Keratinocyte (primary cell): ENCODE data around the gene NAA10. TPM values are rescaled to one million over a fixed set of nuclear protein-coding genes. Genes with fewer than 3 reads are reported as not detected.

Source experiments
- DNase-seq: peaks from one replicate; pipeline ENCODE4 v3.0.0-alpha.2; 2011; ENCODE audit warnings: low read depth, missing footprints, low spot score
- FAIRE-seq: peaks from 2 replicates; lab custom pipeline; 2011; peaks lifted over from hg19 to GRCh38; lab: Jason Lieb, UNC
- H2AFZ ChIP-seq: 2 replicates; pipeline ENCODE4 v1.6.0; 2012; ENCODE audit warnings: low read length, control low read depth, inconsistent platforms; ENCODE audit not compliant: control insufficient read depth
- H3K27ac ChIP-seq: 2 replicates; pipeline ENCODE4 v1.5.1; 2011; ENCODE audit warnings: low read length; ENCODE audit not compliant: control insufficient read depth, insufficient read depth
- H3K27me3 ChIP-seq: 3 replicates; pipeline ENCODE4 v1.6.0; 2011; ENCODE audit warnings: low read length; ENCODE audit not compliant: control insufficient read depth, insufficient read depth; ENCODE audit errors: extremely low read depth
- H3K36me3 ChIP-seq, 2 experiments: 2 replicates in 1 of 2; 3 replicates in 1 of 2; pipeline ENCODE4 v1.5.1; 2011; ENCODE audit warnings: low read length in 2 of 2, mild to moderate bottlenecking in 1 of 2; ENCODE audit not compliant: control insufficient read depth in 2 of 2, insufficient read depth in 2 of 2; ENCODE audit errors: extremely low read depth in 1 of 2
- H3K4me1 ChIP-seq: 3 replicates; pipeline ENCODE4 v1.5.1; 2011; ENCODE audit warnings: low read length; ENCODE audit not compliant: control insufficient read depth, insufficient read depth; ENCODE audit errors: extremely low read depth
- H3K4me2 ChIP-seq: 3 replicates; pipeline ENCODE4 v1.6.0; 2011; ENCODE audit warnings: low read depth, low read length; ENCODE audit not compliant: control insufficient read depth, insufficient read depth; ENCODE audit errors: extremely low read depth
- H3K4me3 ChIP-seq, 3 experiments: fragments of 200-600 bp in 1 of 3; sonication (generic) in 1 of 3; 2 replicates in 2 of 3; 3 replicates in 1 of 3; pipeline ENCODE4 v1.5.1; 2011 to 2016; ENCODE audit warnings: low read length in 3 of 3, mild to moderate bottlenecking in 3 of 3, control low read depth in 2 of 3, inconsistent platforms in 1 of 3, low read depth in 1 of 3, mixed read lengths in 1 of 3, mixed run types in 1 of 3, moderate library complexity in 1 of 3; ENCODE audit not compliant: control insufficient read depth in 2 of 3, insufficient read depth in 2 of 3; ENCODE audit errors: extremely low read depth in 1 of 3
- H3K79me2 ChIP-seq: 2 replicates; pipeline ENCODE4 v1.6.0; 2012; ENCODE audit warnings: low read length; ENCODE audit not compliant: control insufficient read depth, insufficient read depth
- H3K9ac ChIP-seq: 3 replicates; pipeline ENCODE4 v1.6.0; 2011; ENCODE audit warnings: low read length; ENCODE audit not compliant: control insufficient read depth, insufficient read depth; ENCODE audit errors: extremely low read depth
- H3K9me1 ChIP-seq: 3 replicates; pipeline ENCODE4 v1.6.0; 2011; ENCODE audit warnings: low read length; ENCODE audit not compliant: control insufficient read depth, insufficient read depth; ENCODE audit errors: extremely low read depth
- H3K9me3 ChIP-seq: 2 replicates; pipeline ENCODE4 v1.5.1; 2012; ENCODE audit warnings: low read depth, low read length; ENCODE audit not compliant: control insufficient read depth
- H4K20me1 ChIP-seq: 3 replicates; pipeline ENCODE4 v1.6.0; 2011; ENCODE audit warnings: low read length; ENCODE audit not compliant: control insufficient read depth, insufficient read depth; ENCODE audit errors: extremely low read depth
- EZH2 ChIP-seq: IDR thresholded peaks from one replicate; pipeline ENCODE4 v1.6.1; 2012; ENCODE audit warnings: inconsistent platforms, mild to moderate bottlenecking, low read length, moderate library complexity
- dilution Hi-C: fragments of 300-500 bp; cut with MboI; formaldehyde crosslinking; loops from one replicate; pipeline ENCODE4 v1.7.0; 2020; ENCODE audit warnings: low sequenced_read_pairs; ENCODE audit not compliant: extremely low pct_ligation_motif_present
- polyA plus RNA-seq, 5 experiments: library from polyadenylated mRNA; depleted of rRNA in 3 of 5; stranded (reverse) in 3 of 5; stranded (forward) in 1 of 5; unstranded in 1 of 5; fragments of >200 nt; gene quantifications; 1 replicate in 1 of 5; 2 replicates in 3 of 5; 3 replicates in 1 of 5; pipeline versions ENCODE4 v1.2.1 to v1.2.3, GENCODE V29; 2011 to 2012; ENCODE audit warnings: missing spikeins in 2 of 5, low read depth in 1 of 5, low replicate concordance in 1 of 5
- TF ChIP-seq, protein P1 (sequence below), 3 experiments: IDR thresholded peaks in 1 of 3; conservative IDR thresholded peaks in 1 of 3; optimal IDR thresholded peaks in 1 of 3; 2 replicates in 2 of 3; 3 replicates in 1 of 3; pipeline versions ENCODE3 to v1.5.1; 2011; ENCODE audit warnings: low read length in 3 of 3, mild to moderate bottlenecking in 3 of 3, moderate library complexity in 2 of 3, control low read depth in 1 of 3, inconsistent platforms in 1 of 3; ENCODE audit not compliant: insufficient read depth in 2 of 3; ENCODE audit errors: extremely low read depth in 1 of 3

NAA10 gene
- polyA plus RNA-seq, 1 donor (not counting 4 experiments of a cell fraction or from before 2014, with no cell fraction given), result 103 TPM

DNA sequence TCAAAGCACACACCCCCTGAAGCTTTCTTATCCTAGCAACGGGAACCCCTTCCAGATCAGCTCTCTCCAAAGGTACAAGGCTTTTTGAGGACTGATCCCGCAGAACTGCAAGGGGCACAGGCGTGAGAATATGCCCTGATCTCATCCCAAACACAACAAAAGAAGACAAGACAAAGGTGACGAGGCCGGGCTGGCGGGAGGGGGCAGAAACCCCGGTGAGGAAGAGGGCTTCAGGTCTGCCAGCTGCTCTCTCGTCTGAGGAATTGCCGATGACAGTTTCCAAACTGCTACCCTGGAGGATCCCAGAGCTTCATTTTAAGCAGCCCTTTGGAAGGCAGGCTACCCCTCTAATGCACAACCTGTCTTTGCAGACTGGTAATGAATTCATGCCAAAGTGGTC lies 33.4 kb upstream of the NAA10 start:
- no peak overlapping the region for H3K27ac ChIP-seq
- H3K9me3 ChIP-seq, result no peaks in the 10 kb centered on the region
- dilution Hi-C loops, result no loop called here
- no peak for TF ChIP-seq EZH2
- TF ChIP-seq, protein P1, sequence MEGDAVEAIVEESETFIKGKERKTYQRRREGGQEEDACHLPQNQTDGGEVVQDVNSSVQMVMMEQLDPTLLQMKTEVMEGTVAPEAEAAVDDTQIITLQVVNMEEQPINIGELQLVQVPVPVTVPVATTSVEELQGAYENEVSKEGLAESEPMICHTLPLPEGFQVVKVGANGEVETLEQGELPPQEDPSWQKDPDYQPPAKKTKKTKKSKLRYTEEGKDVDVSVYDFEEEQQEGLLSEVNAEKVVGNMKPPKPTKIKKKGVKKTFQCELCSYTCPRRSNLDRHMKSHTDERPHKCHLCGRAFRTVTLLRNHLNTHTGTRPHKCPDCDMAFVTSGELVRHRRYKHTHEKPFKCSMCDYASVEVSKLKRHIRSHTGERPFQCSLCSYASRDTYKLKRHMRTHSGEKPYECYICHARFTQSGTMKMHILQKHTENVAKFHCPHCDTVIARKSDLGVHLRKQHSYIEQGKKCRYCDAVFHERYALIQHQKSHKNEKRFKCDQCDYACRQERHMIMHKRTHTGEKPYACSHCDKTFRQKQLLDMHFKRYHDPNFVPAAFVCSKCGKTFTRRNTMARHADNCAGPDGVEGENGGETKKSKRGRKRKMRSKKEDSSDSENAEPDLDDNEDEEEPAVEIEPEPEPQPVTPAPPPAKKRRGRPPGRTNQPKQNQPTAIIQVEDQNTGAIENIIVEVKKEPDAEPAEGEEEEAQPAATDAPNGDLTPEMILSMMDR (optimal IDR thresholded peaks at IDR 0.05 in 1 of 3, IDR thresholded peaks at IDR 0.05 in 1 of 3, conservative IDR thresholded peaks at IDR 0.05 in 1 of 3; ENCODE audit: extremely low read depth in 1 of 3, insufficient read depth in 2 of 3, low read length in 3 of 3), result no peak
- FAIRE-seq, result no peak
- peaks cover 2 to 12% of the 10 kb centered on the region in 2 experiments for H3K36me3 ChIP-seq
- H3K27me3 ChIP-seq, result no peaks in the 10 kb centered on the region
- no peaks in the 10 kb centered on the region for H3K9me1 ChIP-seq
- H3K4me2 ChIP-seq, result peak overlapping the region; percentile 83
- H2AFZ ChIP-seq, result no peak overlapping the region
- no peak overlapping the region for H3K4me3 ChIP-seq
- peaks cover 73% of the 10 kb centered on the region for H3K79me2 ChIP-seq
- DNase-seq, result no peak
- peaks cover 13% of the 10 kb centered on the region for H3K4me1 ChIP-seq
- H4K20me1 ChIP-seq, result peaks cover 20% of the 10 kb centered on the region
- H3K9ac ChIP-seq, result no peak overlapping the region

DNA sequence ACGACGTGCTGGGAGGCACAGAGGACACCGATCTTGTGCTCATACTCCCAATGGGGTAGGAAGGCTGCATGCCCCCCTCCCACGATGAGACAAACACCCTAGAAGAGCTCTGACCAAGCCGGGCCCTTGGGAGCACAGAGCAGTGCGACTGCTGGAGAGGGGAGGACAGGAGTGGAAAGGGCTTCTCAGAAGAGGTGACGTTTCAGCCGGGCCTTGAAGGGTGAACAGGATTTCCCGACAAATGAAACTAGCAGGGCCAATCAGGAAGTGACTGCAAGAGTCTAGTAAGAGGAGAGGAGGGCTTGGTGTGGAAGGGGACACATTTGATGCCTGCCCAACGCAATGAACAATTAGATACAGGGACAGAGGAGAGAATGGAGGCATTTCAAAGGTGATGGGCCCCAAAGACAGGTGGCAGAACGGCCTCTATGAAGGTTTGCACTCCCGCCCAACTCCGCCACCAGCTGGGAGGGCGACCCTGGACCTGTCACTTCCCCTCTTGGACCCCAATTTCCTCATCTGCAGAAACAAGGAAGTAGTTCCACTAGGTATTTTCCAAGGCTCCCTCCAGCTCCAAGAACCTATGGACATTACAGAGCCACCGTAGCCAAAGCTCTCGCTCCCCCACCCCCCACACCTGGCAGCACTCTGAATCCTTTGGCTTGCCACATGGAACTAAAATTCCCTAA lies 32.8 kb upstream of the NAA10 start:
- H3K27ac ChIP-seq, result no peak overlapping the region
- H3K4me1 ChIP-seq, result peaks cover 12% of the 10 kb centered on the region
- H3K9me1 ChIP-seq, result no peaks in the 10 kb centered on the region
- FAIRE-seq (no peak), DNase-seq (no peak)
- H4K20me1 ChIP-seq, result peaks cover 20% of the 10 kb centered on the region
- no peak overlapping the region for H3K4me2 ChIP-seq
- no peak overlapping the region for H3K4me3 ChIP-seq
- peaks cover 76% of the 10 kb centered on the region for H3K79me2 ChIP-seq
- dilution Hi-C loops, result no loop called here
- no peaks in the 10 kb centered on the region for H3K27me3 ChIP-seq
- no peak for TF ChIP-seq EZH2
- TF ChIP-seq, protein P1 (optimal IDR thresholded peaks at IDR 0.05 in 1 of 3, IDR thresholded peaks at IDR 0.05 in 1 of 3, conservative IDR thresholded peaks at IDR 0.05 in 1 of 3; ENCODE audit: extremely low read depth in 1 of 3, insufficient read depth in 2 of 3, low read length in 3 of 3), result no peak
- no peak overlapping the region for H3K9ac ChIP-seq
- H2AFZ ChIP-seq, result no peak overlapping the region
- H3K36me3 ChIP-seq, result peaks cover 2 to 12% of the 10 kb centered on the region in 2 experiments
- no peaks in the 10 kb centered on the region for H3K9me3 ChIP-seq
